ENCODE measurements around the gene IDS.
"Not testable (repeated sequence)": the region's sequence is repeated elsewhere in the genome, so short reads cannot be mapped to it uniquely, and the experiment has no call there.

IDS gene

GRCh38 chrX:149504915-149505651 lies at the start of gene IDS:
IDS (minus strand) TSS chrX:149505306; CDS start chrX:149505137, 169 bp downstream.
- peak; percentile 80 for FAIRE-seq

GRCh38 chrX:149551939-149552248 lies 46.8 kb upstream of the IDS start:
- FAIRE-seq = not testable (repeated sequence)

GRCh38 chrX:149551245-149551938 lies 46.3 kb upstream of the IDS start:
- peak; percentile 79 for FAIRE-seq

GRCh38 chrX:149550454-149550853 lies 45.3 kb upstream of the IDS start:
- FAIRE-seq = not testable (repeated sequence)

- FAIRE-seq = not testable (repeated sequence)
These were observed 44.6 kb upstream of the IDS start, which contains the start of gene HSFX3 for GRCh38 chrX:149549701-149550100. HSFX3 (minus strand) TSS chrX:149549924; CDS start chrX:149549852, 72 bp downstream.

- FAIRE-seq = not testable (repeated sequence)
These were observed 42.7 kb upstream of the IDS start for GRCh38 chrX:149547782-149548181.

- FAIRE-seq = not testable (repeated sequence)
These were observed 41.9 kb upstream of the IDS start for GRCh38 chrX:149546962-149547361.

- not testable (repeated sequence) for FAIRE-seq
These were observed 40.7 kb upstream of the IDS start for GRCh38 chrX:149545545-149546543.

GRCh38 chrX:149541521-149542047 lies 36.5 kb upstream of the IDS start:
- FAIRE-seq = no peak

GRCh38 chrX:149540621-149541520 lies 35.8 kb upstream of the IDS start, which contains the start of gene EOLA1:
EOLA1 (plus strand) TSS chrX:149541012; CDS start chrX:149545631, 4,619 bp downstream.
- FAIRE-seq = peak; percentile 98

- no peak for FAIRE-seq
These were observed 35.1 kb upstream of the IDS start for GRCh38 chrX:149540131-149540620.

GRCh38 chrX:149539283-149540130 lies 34.4 kb upstream of the IDS start:
- peak; percentile 49 for FAIRE-seq

GRCh38 chrX:149537474-149537873 lies 32.4 kb upstream of the IDS start:
- FAIRE-seq = not testable (repeated sequence)

GRCh38 chrX:149534926-149535602 lies 30.0 kb upstream of the IDS start:
- FAIRE-seq = not testable (repeated sequence)

GRCh38 chrX:149533999-149534398 lies 28.9 kb upstream of the IDS start:
- not testable (repeated sequence) for FAIRE-seq

GRCh38 chrX:149532868-149533267 lies 27.8 kb upstream of the IDS start:
- not testable (repeated sequence) for FAIRE-seq

GRCh38 chrX:149531599-149531998 lies 26.5 kb upstream of the IDS start:
- FAIRE-seq = peak; percentile 87

GRCh38 chrX:149528381-149528780 lies 23.3 kb upstream of the IDS start:
- no peak for FAIRE-seq

GRCh38 chrX:149527705-149528104 lies 22.6 kb upstream of the IDS start:
- no peak for FAIRE-seq
